GM18498 (cell line): Measurements from ENCODE around the gene NR2E1.

Experiments
- ATAC-seq: cut with Tn5 transposase; IDR thresholded peaks from one replicate; pipeline ENCODE4 v1.9.1; 2021; ENCODE audit warnings: mild to moderate bottlenecking, moderate library complexity; ENCODE audit not compliant: unreplicated experiment

Gene NR2E1

DNA sequence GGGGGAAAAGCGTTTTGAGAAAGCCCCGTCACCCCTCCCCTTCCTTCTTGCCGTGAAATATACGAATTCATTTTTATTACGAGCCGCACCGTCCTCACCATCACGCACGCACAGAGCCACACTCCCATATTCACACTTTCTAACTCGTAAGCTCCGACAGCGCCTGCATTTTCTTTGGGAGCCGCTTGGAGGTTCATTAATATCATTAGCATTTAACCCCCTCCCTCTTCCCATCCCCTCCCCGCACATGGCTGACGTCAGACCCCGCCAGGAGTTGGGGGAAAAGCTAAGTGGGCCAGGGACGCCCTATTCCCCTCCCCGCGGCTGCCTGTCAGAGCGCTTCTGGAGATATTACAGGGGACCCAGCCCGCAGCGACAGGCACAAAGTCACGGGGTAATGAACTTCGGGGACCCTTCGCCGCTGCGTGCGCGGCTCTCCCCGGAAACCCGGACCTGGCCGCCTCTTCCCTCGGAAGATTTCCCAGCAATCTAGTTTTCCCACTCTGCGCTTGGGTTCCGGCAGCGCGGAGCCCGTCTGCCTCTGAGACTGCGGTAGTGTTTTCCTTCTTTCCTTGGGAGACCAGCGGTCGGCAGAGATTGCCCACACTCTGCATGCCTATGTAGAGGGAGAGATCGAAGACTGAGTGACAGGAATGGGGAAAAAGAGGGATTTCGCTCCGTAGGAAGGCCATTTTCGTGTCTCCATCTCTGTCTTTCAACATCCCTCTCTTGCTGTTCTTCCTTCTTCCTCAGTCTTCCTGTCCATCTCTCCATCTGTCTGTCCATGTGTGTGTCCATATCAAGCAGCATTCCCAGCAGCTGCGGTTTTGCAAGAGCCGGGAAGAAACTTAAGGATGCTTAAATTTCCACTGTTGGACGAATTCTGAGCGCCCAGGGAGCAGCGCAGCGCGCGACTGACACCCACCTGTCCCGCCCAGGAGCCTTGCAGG lies at the start of gene NR2E1:
Gene NR2E1 (plus strand): TSS at position 309 of the 950 bp plus-strand sequence. CDS start 744 bp downstream, outside the sequence.
- ATAC-seq = no peak

DNA sequence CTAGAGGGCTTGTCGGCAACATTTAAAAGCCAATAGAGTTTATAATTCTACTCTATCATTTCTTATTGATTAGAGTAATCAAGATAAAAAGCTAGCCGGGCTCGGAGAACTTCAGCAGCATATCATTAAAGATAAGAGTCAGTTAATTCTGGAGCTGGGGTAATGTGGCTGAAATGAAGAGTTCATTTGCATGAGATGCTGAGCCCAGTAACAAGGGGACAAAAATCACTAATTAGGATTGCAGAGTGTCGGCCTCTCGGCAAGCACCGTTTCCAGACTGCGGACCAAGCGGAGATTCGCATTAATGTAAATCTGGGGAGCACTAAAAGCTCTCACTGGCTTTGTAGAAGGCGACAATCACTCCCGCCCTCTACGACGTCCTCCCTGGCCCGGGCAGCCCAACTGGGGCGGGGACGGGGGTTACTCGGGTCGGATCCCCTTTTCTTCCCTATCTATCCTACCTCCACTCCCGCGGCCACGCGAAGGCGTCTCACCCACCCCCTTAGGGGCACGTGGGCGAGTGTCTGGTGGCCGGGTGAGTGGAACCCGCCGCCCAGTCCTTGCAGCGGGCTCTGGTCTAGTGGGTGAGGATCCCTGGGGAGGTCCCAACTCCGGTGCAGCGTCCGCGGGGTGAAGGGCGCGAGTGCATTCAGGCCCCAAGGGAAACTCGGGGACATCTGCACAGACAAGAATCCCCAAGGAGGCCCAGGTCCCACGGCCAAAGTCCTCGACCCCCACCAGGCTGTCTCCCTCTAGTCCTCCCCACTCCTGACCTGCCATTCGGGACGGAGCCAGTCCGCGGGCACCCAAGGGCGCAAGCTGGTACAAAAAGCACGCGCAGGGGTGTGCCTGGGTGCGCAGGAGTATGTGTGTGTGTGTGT lies 49.0 kb upstream of the NR2E1 start:
- no peak for ATAC-seq

DNA sequence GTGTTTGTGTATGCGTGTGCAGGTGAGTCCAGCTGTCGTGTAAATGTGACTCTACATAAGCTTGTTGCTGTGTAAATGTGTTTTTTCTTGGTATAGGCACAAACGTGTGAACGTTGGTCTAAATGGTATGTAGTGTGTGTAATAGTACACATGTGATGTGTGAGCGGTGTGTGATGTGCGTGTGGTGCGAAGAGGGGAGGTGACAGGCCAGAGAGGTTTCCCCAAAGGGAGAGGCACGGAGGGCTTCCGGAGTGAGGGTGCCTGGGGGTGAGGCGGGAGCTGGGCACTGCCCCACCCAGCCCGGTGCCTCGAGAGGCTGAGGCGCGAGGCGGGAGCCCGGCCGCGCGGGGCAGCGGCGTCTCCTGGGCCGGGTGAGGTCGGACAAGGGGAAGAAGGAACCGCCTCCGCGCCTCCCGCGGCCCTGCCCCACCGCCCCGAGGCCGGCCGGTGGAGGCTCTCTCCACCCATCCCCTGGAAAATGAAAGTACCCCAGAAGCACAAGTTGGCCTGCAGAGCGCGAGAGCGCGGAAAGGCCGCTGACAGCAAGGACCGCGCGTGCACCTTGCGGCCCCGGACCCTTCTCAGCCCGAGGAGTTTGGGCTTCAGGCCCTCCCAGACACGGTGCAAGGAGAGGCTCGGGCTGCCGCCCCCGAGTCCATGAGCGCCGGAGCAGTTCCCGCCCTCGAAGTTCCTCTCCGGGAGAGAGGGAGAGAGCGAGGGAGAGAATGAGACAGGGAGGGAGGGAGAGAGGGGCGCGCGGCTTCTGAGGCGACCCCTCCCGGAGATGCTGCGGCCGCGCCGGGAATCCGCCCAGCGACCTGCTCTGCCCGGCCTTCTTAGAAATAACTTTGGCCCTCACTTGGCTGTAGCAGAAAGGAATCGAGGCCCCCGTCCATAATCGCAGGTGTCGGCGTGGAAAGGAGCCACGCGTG lies 48.1 kb upstream of the NR2E1 start:
- ATAC-seq = peak; percentile 50

DNA sequence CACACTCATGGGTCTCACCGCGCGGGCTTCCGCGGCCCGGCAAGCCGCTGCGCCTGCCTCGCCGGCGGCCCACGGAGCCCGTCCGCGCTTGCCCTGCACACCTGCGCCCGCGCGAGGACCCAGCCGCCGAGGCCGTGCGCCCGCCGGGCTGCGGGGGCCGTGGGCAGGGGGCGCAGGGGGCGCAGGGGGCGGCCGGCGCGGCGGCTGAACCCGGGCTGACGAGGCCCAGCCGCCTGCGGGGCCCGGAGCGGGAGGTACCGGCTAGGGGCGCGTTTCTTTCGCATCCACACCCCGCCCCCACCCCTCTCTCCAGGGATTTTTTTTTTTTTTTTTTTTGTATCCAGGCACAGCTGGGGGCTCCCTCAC lies 47.5 kb upstream of the NR2E1 start:
- no peak for ATAC-seq

DNA sequence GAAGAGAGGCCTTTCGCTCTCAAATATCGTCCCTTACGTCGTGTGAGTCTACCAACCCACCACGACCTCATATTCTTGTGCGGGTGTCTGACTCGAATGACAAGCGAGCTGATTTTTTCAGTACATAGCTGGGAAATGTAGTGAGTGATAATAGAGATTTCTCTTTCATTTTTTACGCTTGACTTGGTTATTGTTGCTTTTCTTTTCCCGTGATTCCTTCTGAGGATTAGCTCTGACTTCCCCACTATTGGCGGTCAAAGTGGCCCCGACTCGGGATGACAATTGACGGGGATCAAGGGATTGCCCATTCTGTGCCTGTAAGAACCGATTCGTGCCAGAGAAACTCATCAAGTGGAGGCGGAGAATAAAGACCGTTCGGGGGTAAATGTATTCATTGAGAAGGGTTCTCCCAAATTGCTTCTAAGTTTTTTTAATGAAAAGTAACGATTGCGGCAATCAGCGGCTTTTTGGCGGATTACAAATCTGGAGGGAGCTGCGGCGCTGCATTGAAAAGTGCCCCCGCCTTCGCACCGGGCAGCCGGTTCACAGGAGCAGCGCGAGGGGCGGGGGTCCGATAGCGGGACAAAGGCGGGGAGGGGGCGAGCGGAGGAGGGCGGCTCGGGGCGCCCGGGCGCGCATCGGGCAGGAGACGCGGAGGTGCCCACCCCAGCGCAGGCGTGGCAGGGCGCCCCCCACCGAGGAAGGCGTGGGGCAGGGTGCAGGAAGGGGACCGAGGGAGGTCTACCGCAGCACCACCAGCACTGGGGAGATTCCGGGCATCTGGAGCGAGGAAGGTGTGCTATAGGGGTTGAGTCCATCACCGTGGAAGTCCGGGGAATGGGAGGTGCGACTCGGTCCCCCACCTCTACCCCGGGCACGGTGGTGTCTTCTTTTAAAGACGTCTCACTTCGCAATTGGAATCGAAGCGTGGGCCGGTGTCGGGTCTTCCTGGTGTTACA lies 46.7 kb upstream of the NR2E1 start:
- ATAC-seq = no peak

DNA sequence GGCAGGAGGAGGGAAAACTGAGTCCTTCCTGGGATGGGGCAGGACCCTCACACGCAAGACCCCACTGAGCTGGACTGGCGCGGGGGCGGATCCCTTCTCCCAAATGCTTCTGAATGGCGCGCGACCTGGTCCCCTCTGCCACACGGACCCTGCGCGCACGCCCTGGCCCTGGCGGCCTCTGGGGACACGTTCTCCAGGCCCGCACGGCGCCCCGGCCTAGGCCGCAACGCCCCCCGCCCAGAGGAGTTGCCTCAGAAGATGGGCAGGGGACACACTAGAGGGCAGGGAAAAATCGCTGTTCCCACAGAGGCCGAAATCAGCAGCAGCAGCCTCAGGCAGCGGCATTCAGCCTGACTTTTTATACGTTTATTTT lies 46.1 kb upstream of the NR2E1 start:
- no peak for ATAC-seq

DNA sequence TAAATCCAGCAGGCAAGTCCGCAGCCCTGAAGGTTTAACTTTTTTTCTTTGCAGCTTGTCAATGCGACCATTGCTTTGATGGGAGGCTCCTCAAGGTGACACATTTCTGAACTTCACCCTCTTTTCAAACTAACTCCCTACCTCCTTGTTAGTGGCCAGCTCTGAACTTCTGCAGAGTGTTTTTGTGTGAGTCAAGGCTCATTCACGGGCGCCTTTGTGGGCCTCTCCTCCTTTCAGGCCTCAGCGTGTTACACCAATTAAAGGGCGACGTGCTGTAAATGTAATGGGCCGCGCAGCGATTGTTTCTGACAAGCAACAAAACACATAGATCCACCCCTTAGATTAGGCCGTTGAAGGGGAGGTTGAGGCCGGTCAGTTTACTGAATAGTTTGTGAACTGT lies 45.5 kb upstream of the NR2E1 start:
- no peak for ATAC-seq

DNA sequence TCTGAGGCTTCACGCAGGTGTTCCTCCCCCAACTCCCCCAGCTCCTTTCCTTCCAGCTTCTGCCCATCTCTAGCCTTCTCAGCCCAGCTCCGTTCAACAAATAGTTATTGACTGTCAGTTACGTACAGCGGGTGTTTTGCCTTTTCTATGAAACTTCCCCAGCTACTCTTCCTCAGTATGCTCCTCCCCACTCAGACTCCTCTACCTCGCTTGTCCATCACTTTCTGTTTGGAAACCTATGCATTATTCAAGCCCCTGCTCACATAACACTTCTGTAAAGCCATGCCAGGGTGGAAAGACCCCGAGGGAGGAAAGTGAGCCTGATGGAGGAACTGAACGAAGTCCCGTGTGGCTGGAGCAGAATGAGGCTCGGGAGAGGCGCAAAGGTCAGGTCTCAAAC lies 44.2 kb upstream of the NR2E1 start:
- ATAC-seq = no peak

DNA sequence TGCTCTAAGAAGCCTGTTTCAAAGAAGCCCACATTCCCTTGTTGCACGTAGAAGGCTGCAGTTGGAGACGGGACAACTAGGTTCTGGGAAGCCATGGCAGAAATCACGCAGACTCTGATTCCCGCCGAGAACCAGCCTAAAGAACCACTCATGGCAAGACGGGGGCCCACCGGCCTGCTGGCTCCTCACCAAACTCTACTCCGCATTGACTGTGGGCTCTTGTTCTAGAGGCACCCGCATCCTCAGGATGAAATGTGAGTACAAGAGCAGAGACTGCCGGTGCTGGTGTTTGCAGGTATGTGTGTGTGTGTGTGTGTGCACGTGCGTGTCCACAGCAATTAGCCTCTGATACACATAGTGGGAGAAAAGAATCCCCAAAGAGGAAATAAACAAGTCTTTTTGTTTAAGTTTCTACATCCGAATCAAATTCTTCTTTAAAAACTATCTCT lies 42.3 kb upstream of the NR2E1 start:
- no peak for ATAC-seq

DNA sequence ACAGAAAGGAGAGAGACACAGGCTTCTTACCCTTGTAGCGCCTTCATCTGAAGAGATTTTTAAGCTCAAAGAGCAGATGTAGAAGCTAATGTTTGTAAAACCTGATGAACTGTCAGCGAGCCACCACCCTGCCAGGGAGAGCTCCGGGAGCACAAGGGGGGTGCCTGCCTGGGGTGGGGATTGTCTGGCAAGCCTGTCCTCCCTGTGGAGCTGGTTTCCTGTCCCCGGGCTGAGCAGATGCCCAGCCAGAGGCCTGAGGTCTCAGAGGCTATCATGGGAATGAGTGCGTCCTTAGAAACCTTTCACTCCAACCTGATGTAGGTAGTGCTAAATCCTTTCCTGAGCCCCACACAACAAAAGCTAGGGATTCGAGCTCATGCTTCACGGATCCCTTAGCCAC lies 41.9 kb upstream of the NR2E1 start:
- ATAC-seq = no peak

DNA sequence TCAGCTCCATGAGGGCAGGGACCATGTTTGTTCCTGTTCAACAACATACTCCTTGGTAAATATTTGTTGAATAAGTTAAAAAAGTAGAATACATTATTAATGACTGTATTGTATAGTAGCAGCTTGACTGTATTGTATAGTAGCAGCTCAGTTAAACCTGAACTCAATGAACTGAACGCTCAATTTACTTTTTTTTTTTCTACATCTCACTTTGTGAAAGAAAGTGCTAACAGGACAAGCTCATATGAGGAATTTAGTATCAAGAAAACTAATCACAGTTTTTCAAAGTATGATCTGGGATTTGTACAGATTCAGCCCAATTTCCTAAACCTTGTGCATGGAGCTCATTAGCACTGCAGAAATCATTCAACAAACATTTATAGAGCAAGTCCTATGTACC lies 38.8 kb upstream of the NR2E1 start:
- ATAC-seq = no peak

DNA sequence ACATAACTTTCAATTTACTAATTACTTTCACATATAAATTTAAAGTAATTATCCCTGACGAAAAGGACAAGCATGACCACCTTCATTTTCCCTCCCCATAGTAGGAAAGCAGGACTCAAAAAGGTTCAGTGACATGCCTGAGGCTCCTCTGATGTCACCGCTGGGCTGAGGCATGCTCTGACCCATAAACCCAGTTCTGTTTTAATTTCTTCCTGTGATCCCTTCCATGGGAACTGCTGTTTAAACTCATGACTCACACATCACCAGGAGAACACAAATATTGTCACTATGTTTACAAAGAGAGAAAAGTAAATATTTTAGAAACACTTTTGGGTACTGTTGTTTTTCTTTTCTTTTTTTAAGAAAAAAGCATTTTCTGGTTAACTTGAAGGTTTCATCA lies 38.0 kb upstream of the NR2E1 start:
- ATAC-seq = no peak

DNA sequence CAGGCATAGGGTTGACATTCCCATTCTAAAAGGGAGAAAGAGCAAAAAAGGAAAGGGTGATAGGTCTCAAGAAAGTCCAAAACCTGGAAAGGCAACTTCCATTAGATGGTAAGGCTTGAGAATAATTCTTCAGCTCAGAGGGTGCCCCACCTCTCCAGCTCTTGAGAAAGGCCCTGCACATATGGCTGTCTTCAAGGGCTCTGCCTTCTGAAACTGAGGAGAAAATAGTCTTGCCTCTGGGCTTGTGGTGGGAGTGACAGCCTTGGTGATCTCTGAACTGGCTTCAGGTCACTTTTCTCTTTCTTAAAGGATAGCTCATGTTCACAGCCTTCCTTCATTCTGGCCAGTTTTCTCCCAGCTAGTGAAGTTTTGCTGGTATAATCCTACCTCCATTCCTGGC lies 35.6 kb upstream of the NR2E1 start:
- no peak for ATAC-seq

DNA sequence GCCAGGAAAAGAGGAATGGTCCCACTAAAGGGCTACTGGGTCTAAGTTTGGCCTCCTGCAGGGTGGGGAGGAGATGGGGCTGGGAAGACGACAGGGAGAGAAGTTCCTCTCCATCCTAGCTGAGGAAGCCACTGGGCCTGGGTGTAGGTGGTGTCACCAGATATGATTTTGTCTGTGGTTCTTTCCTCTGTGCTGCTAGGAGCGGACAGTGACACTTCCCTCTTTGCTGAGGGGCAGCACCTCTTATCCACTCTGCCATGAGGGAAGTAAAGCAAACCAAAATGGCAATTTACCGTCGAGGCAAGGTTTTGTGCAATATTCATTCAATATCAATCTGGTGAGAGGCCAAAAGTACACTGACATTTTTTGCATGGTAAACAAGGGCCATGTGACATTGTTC lies 33.0 kb upstream of the NR2E1 start:
- no peak for ATAC-seq

DNA sequence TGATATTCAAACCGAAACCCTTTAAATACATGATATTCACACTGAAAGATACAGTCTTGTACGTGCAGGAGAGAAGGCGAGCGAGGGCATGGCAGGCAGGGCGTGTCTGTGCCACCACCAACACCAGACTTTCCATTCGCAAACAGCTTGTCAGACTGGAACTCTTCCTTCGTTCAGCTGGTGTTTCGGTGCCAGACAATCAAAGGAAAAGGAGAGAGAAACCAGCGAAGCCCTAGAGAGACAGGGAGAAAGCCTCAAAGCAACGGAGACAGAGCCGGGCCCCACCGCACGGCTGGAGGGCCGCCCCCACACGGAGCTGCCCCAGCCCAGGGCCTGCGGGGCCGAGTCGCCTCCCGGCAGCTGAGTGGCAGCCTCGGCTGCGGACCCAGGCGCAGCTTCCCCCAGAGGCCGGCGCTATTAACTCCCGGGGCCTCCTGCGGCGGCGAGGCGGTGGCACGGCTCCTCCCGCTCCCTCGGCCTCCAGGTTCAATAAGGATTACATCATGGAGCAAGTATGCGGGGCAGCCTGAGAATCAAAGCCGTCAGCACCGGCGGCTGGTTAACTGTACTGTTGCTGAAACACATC lies 32.1 kb upstream of the NR2E1 start:
- ATAC-seq = no peak

DNA sequence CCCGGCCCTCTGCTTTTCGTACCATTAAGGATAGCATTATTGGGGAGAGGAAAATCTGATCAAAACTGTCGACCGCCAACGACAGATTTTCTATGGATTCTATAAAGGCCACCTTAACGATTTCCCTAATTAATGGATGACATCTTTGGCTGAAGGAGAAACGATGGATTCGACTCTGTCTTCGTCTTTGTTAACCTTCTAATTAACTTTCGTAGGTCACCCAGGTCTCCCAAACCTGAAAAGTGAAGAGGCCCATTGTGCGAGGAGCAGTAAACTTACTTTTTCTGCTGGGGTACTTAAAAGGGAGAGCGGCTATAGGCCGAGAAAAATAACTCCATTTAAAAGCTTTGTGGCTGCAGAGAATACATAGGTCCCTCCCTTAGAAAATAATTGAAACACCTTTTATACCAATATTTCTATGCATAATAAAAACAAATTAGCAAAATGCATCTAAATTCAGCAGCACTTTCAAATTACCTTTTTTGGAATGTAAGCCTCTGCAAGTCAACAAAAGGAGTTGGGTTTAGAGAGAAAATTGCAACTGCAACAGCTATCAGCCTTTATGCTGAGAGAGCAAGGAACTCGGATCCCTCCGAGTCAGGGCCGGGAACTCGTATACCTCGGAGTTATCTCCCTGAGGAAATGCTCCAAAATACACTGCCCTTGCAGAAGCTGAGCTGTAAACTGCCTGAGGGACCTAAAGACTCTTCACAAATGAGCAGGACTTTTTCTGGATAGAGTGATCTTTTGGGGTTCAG lies 31.4 kb upstream of the NR2E1 start:
- no peak for ATAC-seq

DNA sequence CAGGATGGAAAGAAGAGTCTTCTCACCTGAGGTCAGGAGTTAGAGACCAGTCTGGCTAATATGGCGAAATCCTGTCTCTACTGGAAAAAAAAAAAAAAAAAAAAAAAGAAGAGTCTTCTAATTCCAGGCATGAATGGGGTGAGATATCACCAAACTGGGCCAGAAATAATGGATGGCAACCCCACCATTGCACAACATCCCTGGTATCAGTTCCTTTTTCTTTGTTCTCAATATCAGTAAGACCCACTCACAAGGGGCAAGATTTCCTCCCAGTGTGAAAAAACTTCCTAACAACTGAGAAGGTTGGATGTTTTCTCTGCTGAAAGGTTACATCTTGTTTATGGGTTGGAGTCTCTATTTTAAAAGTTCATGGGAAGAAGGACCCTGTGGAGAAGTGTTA lies 23.6 kb upstream of the NR2E1 start:
- no peak for ATAC-seq

DNA sequence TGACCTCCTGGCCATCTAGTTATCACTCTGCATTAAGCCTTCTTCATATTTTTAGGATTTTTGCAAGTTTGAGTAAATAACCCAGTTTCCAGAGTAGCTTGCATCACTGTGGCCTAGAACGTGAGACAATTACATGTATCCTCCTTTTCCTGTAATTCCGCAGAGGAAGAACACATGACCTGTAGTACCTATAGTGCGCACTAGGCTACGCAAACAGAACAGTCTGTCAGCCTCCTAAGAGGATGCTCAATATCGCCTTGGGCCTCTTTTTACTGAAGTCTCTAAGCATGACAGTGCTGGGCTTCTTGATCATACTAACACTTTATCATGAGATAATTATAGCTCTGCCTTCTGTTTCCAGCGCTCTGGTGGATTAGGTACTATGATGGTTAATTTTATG lies 20.2 kb upstream of the NR2E1 start:
- ATAC-seq = no peak

DNA sequence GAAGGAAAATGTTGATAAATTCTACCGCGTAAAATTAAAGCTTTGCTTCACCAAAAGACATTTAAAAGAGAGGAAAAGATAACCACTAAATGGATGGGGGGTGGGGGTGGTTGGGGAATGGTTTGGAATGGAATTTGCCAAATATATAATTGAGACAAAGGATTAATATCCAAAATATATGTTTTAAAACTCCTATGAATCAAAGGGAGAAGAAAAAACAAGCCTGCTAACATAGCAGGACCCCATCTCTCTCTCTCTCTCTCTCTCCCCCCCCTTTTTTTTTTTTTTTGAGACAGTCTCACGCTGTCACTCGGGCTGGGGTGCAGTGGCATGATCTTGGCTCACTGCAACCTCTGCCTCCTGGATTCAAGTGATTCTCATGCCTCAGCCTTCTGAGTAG lies 13.4 kb upstream of the NR2E1 start:
- no peak for ATAC-seq
